CD4-positive, alpha-beta T cell treated with Interferon gamma for 1 hour (primary cell): ENCODE results near the gene MTA1.

Source experiments
- DNase-seq: peaks from one replicate; pipeline ENCODE4 v3.0.0-alpha.2; 2020

The MTA1 gene

GRCh38 chr14:105478398-105479251, 59.0 kb downstream of the MTA1 start:
- DNase-seq, result peak; percentile 52

- DNase-seq, result no peak
Observed at GRCh38 chr14:105479431-105480158, 60.0 kb downstream of the MTA1 start.

GRCh38 chr14:105480199-105480746, 60.6 kb downstream of the MTA1 start:
- no peak for DNase-seq

- DNase-seq, result peak; percentile 91
Observed at GRCh38 chr14:105480807-105481801, 61.5 kb downstream of the MTA1 start.

GRCh38 chr14:105481886-105482457, 62.3 kb downstream of the MTA1 start:
- peak; percentile 99 for DNase-seq

- DNase-seq, result no peak
Observed at GRCh38 chr14:105482486-105483110, 63.0 kb downstream of the MTA1 start.

- no peak for DNase-seq
Observed at GRCh38 chr14:105483300-105484068, 63.9 kb downstream of the MTA1 start.

- DNase-seq, result peak; percentile 80
Observed at GRCh38 chr14:105484069-105484996, 64.7 kb downstream of the MTA1 start.

- DNase-seq, result no peak
Observed at GRCh38 chr14:105484997-105485393, 65.4 kb downstream of the MTA1 start.

GRCh38 chr14:105485739-105486162, 66.1 kb downstream of the MTA1 start:
- DNase-seq, result peak; percentile 75

GRCh38 chr14:105486163-105486973, 66.7 kb downstream of the MTA1 start, which contains the start of gene CRIP1:
TSS of gene CRIP1 (plus strand) at chr14:105486886. CDS start at chr14:105487260, 374 bp downstream.
- DNase-seq, result peak; percentile 46

GRCh38 chr14:105486974-105487448, 67.4 kb downstream of the MTA1 start:
- DNase-seq, result peak; percentile 83

GRCh38 chr14:105487449-105487985, 67.9 kb downstream of the MTA1 start:
- peak; percentile 83 for DNase-seq

- DNase-seq, result peak; percentile 45
Observed at GRCh38 chr14:105487986-105488777, 68.6 kb downstream of the MTA1 start.

- peak; percentile 41 for DNase-seq
Observed at GRCh38 chr14:105488781-105489541, 69.3 kb downstream of the MTA1 start.

- DNase-seq, result peak; percentile 90
Observed at GRCh38 chr14:105489542-105490266, 70.1 kb downstream of the MTA1 start.
